GM06990 (cell line): ENCODE measurements around the gene SSH2.
A peak's percentile ranks its signal among the peaks of the same experiment; 100 is the strongest.

Experiments
- DNase-seq: peaks from one replicate; pipeline ENCODE4 v3.0.0-alpha.2; 2011; ENCODE audit not compliant: insufficient read length; ENCODE audit errors: extremely low read depth
- H3K27me3 ChIP-seq: replicated peaks from 2 replicates; pipeline ENCODE4 v1.6.0; 2011; ENCODE audit warnings: low read length; ENCODE audit not compliant: control insufficient read depth, insufficient read depth
- H3K36me3 ChIP-seq: 2 replicates; pipeline ENCODE4 v1.5.1; 2011; ENCODE audit warnings: low read length; ENCODE audit not compliant: control insufficient read depth, insufficient read depth
- H3K4me3 ChIP-seq: replicated peaks from 2 replicates; pipeline ENCODE4 v1.5.1; 2011; ENCODE audit warnings: low read depth, mild to moderate bottlenecking, control low read depth, low read length
- CTCF ChIP-seq: IDR thresholded peaks from 2 replicates; pipeline ENCODE4 v1.5.1; 2011; ENCODE audit warnings: low read length, control low read depth, mild to moderate bottlenecking, inconsistent platforms; ENCODE audit not compliant: insufficient read depth, poor library complexity, severe bottlenecking

The SSH2 gene

GRCh38 chr17:29597361-29598172 lies 332.5 kb downstream of the SSH2 start:
- Histone ChIP-seq H3K27me3 (no peaks in the 10 kb centered on the region), H3K36me3 (no peaks in the 10 kb centered on the region), H3K4me3 (no peak overlapping the region)
- TF ChIP-seq CTCF, result no peak
- no peak for DNase-seq

DNA sequence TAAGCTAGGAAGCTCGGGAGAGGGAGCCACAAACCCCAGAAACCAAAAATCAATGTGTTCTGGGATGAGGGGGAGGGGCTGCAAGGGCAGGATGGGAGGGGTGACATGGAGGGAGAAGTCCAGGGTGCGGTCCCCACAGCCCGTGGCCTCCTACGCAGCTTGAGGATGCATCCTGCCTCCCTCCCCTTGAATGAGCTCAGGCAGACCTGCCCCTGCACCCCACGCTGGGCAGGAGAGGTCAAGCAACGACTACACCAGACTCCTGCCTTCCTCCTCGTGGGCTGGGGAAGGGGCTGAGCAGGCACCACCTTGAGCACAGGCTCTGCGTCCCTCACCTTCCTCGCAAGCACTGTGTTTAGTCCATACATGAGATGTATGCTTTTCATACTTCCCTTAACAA lies 333.2 kb downstream of the SSH2 start:
- no peak for TF ChIP-seq CTCF
- no peaks in the 10 kb centered on the region for H3K36me3 ChIP-seq
- peak; percentile 5 for DNase-seq
- H3K4me3 ChIP-seq, result no peak overlapping the region
- no peaks in the 10 kb centered on the region for H3K27me3 ChIP-seq

- Histone ChIP-seq H3K27me3 (no peaks in the 10 kb centered on the region), H3K4me3 (no peak overlapping the region), H3K36me3 (no peaks in the 10 kb centered on the region)
- no peak for DNase-seq
- TF ChIP-seq CTCF, result no peak
Observed at GRCh38 chr17:29595943-29596774, 333.9 kb downstream of the SSH2 start.

DNA sequence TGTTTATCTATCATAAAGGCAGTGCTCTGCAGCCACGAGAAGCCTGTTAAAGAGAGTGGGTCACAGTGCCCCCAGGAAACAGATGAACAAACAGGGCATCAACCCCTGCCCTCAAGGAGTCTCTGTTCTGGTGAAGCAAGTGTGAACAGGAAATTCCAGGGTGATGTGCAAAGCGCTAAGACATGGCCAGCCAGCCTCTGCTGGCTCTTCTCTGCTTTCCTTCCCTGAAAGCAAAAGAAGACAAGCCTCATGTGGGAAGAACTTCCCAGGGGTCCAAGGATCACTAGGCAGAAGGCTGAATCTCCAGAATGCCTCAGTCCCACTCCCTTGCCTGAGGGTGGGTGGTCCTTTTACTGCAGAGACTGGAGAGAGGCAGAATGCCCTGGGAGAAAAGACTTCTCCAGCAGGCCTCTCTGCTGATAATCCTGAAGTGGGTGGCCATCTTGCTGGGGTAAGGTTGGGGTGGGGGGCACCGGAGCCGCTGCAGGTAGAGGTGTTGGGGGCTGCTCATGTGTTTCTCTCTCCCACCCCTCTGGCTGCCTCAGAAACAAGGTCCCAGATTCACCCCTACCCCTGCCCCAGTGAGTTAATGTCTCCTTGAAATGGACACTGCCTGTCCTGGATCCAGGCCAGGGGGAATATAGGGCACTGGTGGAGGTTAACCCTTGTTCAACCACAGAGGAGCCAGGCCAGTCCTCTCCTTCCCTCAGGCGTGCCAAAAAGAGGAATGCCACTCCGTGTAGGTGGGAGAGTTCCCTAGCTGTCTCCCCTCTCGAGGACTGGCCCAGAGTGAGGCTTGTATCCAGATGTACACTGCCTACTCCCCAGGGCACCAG lies 334.7 kb downstream of the SSH2 start:
- H3K36me3 ChIP-seq, result no peaks in the 10 kb centered on the region
- no peak for TF ChIP-seq CTCF
- no peaks in the 10 kb centered on the region for H3K27me3 ChIP-seq
- DNase-seq, result no peak
- H3K4me3 ChIP-seq, result no peak overlapping the region

- DNase-seq, result no peak
- H3K36me3 ChIP-seq, result no peaks in the 10 kb centered on the region
- TF ChIP-seq CTCF, result no peak
- no peaks in the 10 kb centered on the region for H3K27me3 ChIP-seq
- no peak overlapping the region for H3K4me3 ChIP-seq
Observed at GRCh38 chr17:29594519-29595090, 335.4 kb downstream of the SSH2 start.
